HEK293 (cell line): ENCODE data around the gene RPS6KB1.

Experiments used
- BCL11A ChIP-seq: fragments of 450-650 bp; formaldehyde crosslinking; IDR thresholded peaks from 2 replicates; pipeline ENCODE4 v1.5.1; 2016; ENCODE audit warnings: low read depth, missing biosample characterization, missing genetic modification characterization
- GFI1B ChIP-seq: fragments of 450-650 bp; formaldehyde crosslinking; IDR thresholded peaks from 2 replicates; pipeline ENCODE4 v1.5.1; 2016; ENCODE audit warnings: missing biosample characterization, missing genetic modification characterization
- GLI4 ChIP-seq: fragments of 450-650 bp; formaldehyde crosslinking; IDR thresholded peaks from 2 replicates; pipeline ENCODE4 v1.5.1; 2016; ENCODE audit warnings: missing biosample characterization, missing genetic modification characterization
- HIC1 ChIP-seq: fragments of 450-650 bp; formaldehyde crosslinking; IDR thresholded peaks from 2 replicates; pipeline ENCODE4 v1.5.1; 2016; ENCODE audit warnings: missing biosample characterization, missing genetic modification characterization
- HOXD13 ChIP-seq: sonication (generic); formaldehyde crosslinking; IDR thresholded peaks from 2 replicates; pipeline ENCODE4 v1.8.0; 2022; ENCODE audit warnings: missing genetic modification reagents, borderline replicate concordance
- KLF1 ChIP-seq: fragments of 450-650 bp; formaldehyde crosslinking; IDR thresholded peaks from 2 replicates; pipeline ENCODE4 v1.5.1; 2016; ENCODE audit warnings: missing biosample characterization, missing genetic modification characterization
- KLF8 ChIP-seq: fragments of 450-650 bp; formaldehyde crosslinking; IDR thresholded peaks from 2 replicates; pipeline ENCODE4 v1.5.1; 2016; ENCODE audit warnings: missing biosample characterization, missing genetic modification characterization
- MYNN ChIP-seq: fragments of 450-650 bp; formaldehyde crosslinking; IDR thresholded peaks from 2 replicates; pipeline ENCODE4 v1.5.1; 2016; ENCODE audit warnings: missing biosample characterization, missing genetic modification characterization, borderline replicate concordance
- PRDM10 ChIP-seq: fragments of 450-650 bp; formaldehyde crosslinking; IDR thresholded peaks from 2 replicates; pipeline ENCODE4 v1.5.1; 2016; ENCODE audit warnings: missing biosample characterization, missing genetic modification characterization
- SP2 ChIP-seq: fragments of 450-650 bp; formaldehyde crosslinking; IDR thresholded peaks from 2 replicates; pipeline ENCODE4 v1.5.1; 2016; ENCODE audit warnings: missing biosample characterization, missing genetic modification characterization
- WT1 ChIP-seq: fragments of 450-650 bp; formaldehyde crosslinking; IDR thresholded peaks from 2 replicates; pipeline ENCODE4 v1.5.1; 2016; ENCODE audit warnings: missing biosample characterization, missing genetic modification characterization
- YY1 ChIP-seq: fragments of 450-650 bp; formaldehyde crosslinking; IDR thresholded peaks from 2 replicates; pipeline ENCODE4 v1.5.1; 2018; ENCODE audit warnings: missing biosample characterization, missing genetic modification characterization
- ZBTB20 ChIP-seq: fragments of 450-650 bp; formaldehyde crosslinking; IDR thresholded peaks from 2 replicates; pipeline ENCODE4 v1.5.1; 2016; ENCODE audit warnings: missing biosample characterization, missing genetic modification characterization
- ZBTB7A ChIP-seq: fragments of 450-650 bp; formaldehyde crosslinking; IDR thresholded peaks from 2 replicates; pipeline ENCODE4 v1.5.1; 2016; ENCODE audit warnings: low read depth, missing biosample characterization, missing genetic modification characterization
- ZNF223 ChIP-seq: fragments of 450-650 bp; formaldehyde crosslinking; IDR thresholded peaks from 2 replicates; pipeline ENCODE4 v1.5.1; 2016; ENCODE audit warnings: missing biosample characterization, missing genetic modification characterization
- ZNF24 ChIP-seq: fragments of 450-650 bp; formaldehyde crosslinking; IDR thresholded peaks from 2 replicates; pipeline ENCODE4 v1.5.1; 2016; ENCODE audit warnings: missing biosample characterization, missing genetic modification characterization
- ZNF248 ChIP-seq: fragments of 450-650 bp; formaldehyde crosslinking; IDR thresholded peaks from 2 replicates; pipeline ENCODE4 v1.5.1; 2017; ENCODE audit warnings: missing biosample characterization, missing genetic modification characterization
- ZNF324 ChIP-seq: fragments of 450-650 bp; formaldehyde crosslinking; IDR thresholded peaks from 2 replicates; pipeline ENCODE4 v1.5.1; 2016; ENCODE audit warnings: missing biosample characterization, missing genetic modification characterization
- ZNF354C ChIP-seq: fragments of 450-650 bp; formaldehyde crosslinking; IDR thresholded peaks from 2 replicates; pipeline ENCODE4 v1.5.1; 2016; ENCODE audit warnings: missing biosample characterization, missing genetic modification characterization, low read depth, borderline replicate concordance
- ZNF366 ChIP-seq: fragments of 450-650 bp; formaldehyde crosslinking; conservative IDR thresholded peaks from 2 replicates; pipeline ENCODE4 v1.5.1; 2016; ENCODE audit warnings: missing biosample characterization, missing genetic modification characterization
- ZNF394 ChIP-seq: fragments of 450-650 bp; formaldehyde crosslinking; IDR thresholded peaks from 2 replicates; pipeline ENCODE4 v1.5.1; 2016; ENCODE audit warnings: missing biosample characterization, missing genetic modification characterization, mild to moderate bottlenecking, moderate library complexity, borderline replicate concordance
- ZNF513 ChIP-seq: fragments of 450-650 bp; IDR thresholded peaks from 2 replicates; pipeline ENCODE4 v1.5.1; 2018; ENCODE audit warnings: missing biosample characterization, missing genetic modification characterization
- ZNF548 ChIP-seq: fragments of 450-650 bp; formaldehyde crosslinking; IDR thresholded peaks from 2 replicates; pipeline ENCODE4 v1.5.1; 2016; ENCODE audit warnings: missing biosample characterization, missing genetic modification characterization
- ZNF600 ChIP-seq: fragments of 450-650 bp; formaldehyde crosslinking; IDR thresholded peaks from 2 replicates; pipeline ENCODE4 v1.5.1; 2016; ENCODE audit warnings: missing biosample characterization, missing genetic modification characterization
- ZNF610 ChIP-seq: fragments of 450-650 bp; formaldehyde crosslinking; IDR thresholded peaks from 2 replicates; pipeline ENCODE4 v1.5.1; 2016; ENCODE audit warnings: missing biosample characterization, missing genetic modification characterization, borderline replicate concordance
- ZNF626 ChIP-seq: fragments of 450-650 bp; sonication (Bioruptor Pico); formaldehyde crosslinking; IDR thresholded peaks from 2 replicates; pipeline ENCODE4 v1.5.1; 2018; ENCODE audit warnings: missing biosample characterization, missing genetic modification characterization, inconsistent platforms
- ZNF658 ChIP-seq: fragments of 450-650 bp; formaldehyde crosslinking; IDR thresholded peaks from 2 replicates; pipeline ENCODE4; 2016; ENCODE audit warnings: missing biosample characterization, missing genetic modification characterization
- ZNF692 ChIP-seq: fragments of 450-650 bp; formaldehyde crosslinking; IDR thresholded peaks from 2 replicates; pipeline ENCODE4 v1.5.1; 2016; ENCODE audit warnings: missing biosample characterization, missing genetic modification characterization
- ZNF707 ChIP-seq: fragments of 450-650 bp; formaldehyde crosslinking; IDR thresholded peaks from 2 replicates; pipeline ENCODE4 v1.5.1; 2016; ENCODE audit warnings: missing biosample characterization, missing genetic modification characterization
- ZNF792 ChIP-seq: fragments of 450-650 bp; formaldehyde crosslinking; IDR thresholded peaks from 2 replicates; pipeline ENCODE4 v1.5.1; 2016; ENCODE audit warnings: missing biosample characterization, missing genetic modification characterization
- ZSCAN23 ChIP-seq: fragments of 450-650 bp; formaldehyde crosslinking; IDR thresholded peaks from 2 replicates; pipeline ENCODE4 v1.5.1; 2016; ENCODE audit warnings: missing biosample characterization, missing genetic modification characterization

The RPS6KB1 gene

GRCh38 chr17:59963738-59964481, 71.0 kb downstream of the RPS6KB1 start (continued):
- TF ChIP-seq ZNF324: no peak
- TF ChIP-seq YY1 (tag by site-specific recombination): no peak
- TF ChIP-seq GLI4: no peak
- TF ChIP-seq PRDM10 (tag by site-specific recombination): peak; percentile 76
- no peak for TF ChIP-seq GFI1B (tag by site-specific recombination)
- no peak for TF ChIP-seq ZNF394 (tag by site-specific recombination)
- peak; percentile 82 for TF ChIP-seq ZNF600 (tag by site-specific recombination)
- TF ChIP-seq ZNF513 (tag by site-specific recombination): no peak
- TF ChIP-seq ZNF24: no peak
- no peak for TF ChIP-seq ZNF792
- TF ChIP-seq ZNF707 (tag by site-specific recombination): no peak
- TF ChIP-seq HOXD13 (CRISPR knock-in tag): no peak
- TF ChIP-seq ZNF692 (tag by site-specific recombination): no peak
- no peak for TF ChIP-seq ZBTB7A (tag by site-specific recombination)
- no peak for TF ChIP-seq HIC1 (tag by site-specific recombination)
- TF ChIP-seq WT1 (tag by site-specific recombination): no peak
- 0 out of 2 replicates have a peak, but pooled peaks have one; percentile 36 for TF ChIP-seq ZNF223
- no peak for TF ChIP-seq KLF1 (tag by site-specific recombination)
- no peak for TF ChIP-seq SP2
- no peak for TF ChIP-seq ZSCAN23
- TF ChIP-seq MYNN (tag by site-specific recombination): no peak
- peak; percentile 70; the same call in 1 of the 2 replicates for TF ChIP-seq ZNF366 (tag by site-specific recombination)
- no peak for TF ChIP-seq BCL11A (tag by site-specific recombination)
- TF ChIP-seq ZNF626 (tag by site-specific recombination): no peak
- no peak for TF ChIP-seq ZNF610 (tag by site-specific recombination)
- peak; percentile 24; the same call in 1 of the 2 replicates for TF ChIP-seq ZBTB20 (tag by site-specific recombination)
- no peak for TF ChIP-seq ZNF248
- TF ChIP-seq ZNF548 (tag by site-specific recombination): no peak
- no peak for TF ChIP-seq ZNF658 (tag by site-specific recombination)
- no peak for TF ChIP-seq ZNF354C (tag by site-specific recombination)
- TF ChIP-seq KLF8: 0 out of 2 replicates have a peak, but pooled peaks have one; percentile 9
